Measurements from ENCODE around the gene ACER2.

The ACER2 gene

DNA sequence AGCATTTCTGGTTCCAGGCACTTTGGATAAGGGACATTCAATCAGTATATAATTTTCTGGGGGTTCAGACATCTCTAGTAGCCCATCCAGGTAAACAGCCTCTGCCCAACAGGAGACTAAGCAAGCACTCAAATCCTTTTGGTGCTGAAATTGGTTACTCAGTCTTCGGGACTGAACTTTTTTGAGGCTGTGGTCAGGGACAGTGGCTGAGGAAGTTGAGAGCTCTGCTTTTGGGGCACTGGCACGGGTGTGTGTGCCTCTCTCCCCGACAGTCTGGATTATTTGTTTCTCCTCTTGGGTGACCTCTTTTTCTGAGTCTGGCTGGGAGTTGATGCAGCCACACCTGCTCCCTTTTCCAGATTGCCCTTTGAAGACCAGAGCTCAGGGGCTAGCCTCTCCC, 47.6 kb downstream of the ACER2 start:
- DNase-seq (ENCODE audit: low read depth), result no peak

DNA sequence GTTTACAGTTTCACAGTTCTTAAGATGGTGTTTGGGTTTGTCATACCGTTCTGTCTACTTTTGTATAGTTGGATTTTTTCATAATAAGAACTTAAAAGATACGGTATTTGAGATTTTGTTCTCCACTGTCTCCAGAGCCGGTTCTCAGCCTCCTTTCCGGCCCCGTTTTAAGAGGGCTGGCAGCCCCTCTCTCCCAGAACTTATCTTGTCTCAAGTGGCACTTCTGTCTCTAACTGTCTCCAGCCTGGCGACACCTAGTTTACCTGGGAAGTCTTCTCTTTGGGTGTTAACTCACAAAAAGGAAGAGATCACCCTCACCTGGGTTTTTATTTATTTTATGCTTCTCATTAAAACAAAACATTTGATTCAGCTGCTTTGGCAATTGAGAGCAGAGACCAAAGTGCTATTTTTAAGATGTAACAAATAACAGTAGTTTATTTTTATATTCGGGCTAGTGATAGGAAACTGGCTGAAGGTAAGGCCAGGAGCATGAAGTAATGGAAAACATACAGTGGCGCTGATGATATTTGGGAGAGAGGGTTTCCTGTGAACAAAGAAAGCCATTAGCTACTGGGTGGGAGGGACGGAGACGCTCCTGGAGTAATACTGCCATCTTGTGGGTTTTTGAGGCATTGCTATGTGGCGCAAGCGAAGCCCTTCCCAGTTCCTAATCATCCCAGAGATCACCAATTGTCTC, 48.3 kb downstream of the ACER2 start:
- peak; percentile 27 for DNase-seq (ENCODE audit: low read depth)

DNA sequence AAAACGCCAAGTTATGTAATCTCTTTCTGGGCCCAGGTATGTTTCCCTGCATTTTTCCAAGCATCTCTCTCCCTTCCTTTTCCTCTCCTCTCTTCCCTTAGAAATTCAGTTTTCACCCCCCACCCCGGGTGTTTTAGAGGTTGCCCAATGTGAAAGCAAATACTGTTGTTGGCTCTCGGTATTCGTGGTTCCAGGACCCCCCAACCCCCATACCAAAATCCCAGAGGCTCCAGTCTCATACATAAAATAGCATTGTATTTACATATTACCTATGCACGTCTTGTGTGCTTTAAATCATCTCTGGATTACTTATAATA, 48.8 kb downstream of the ACER2 start:
- DNase-seq (ENCODE audit: low read depth), result no peak

DNA sequence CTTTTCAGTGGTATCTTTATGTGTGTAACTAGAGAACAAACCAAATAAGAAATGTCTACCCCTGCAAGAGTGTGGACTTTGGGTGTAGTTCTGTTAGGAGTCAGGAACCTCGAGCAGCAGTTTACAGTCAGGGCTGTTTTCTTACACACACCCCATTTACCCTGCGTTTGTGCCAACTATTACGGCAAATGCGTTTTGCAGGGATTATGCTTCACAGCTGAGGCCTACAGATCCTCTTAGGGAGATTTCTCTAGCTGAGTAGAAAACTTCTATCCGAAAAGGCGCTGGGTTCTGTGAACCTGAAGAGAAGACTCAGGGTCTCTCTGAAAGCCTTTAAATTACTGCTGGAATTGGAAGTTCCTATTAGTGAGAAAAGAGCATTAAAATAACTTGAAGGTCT, 51.4 kb downstream of the ACER2 start:
- DNase-seq (ENCODE audit: low read depth), result no peak

DNA sequence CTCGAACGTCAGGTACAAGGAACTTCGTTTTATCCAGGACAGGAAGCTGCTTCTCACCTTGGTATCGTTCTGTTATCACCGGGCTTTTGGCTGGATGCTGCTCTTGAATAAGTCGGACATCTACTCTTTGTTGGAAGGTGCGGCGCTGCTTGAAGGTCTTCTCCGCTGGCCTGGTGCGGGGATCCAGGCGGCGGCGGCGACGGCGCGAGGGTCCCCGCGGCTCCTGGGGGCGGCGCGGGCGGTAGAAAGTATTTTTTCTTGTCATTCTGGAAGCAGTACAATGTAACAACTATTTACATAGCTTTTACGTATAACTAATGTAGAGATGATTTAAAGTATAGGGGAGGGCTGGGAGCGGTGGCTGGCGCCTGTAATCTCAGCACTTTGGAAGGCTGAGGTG, 52.3 kb downstream of the ACER2 start:
- no peak for DNase-seq (ENCODE audit: low read depth)

DNA sequence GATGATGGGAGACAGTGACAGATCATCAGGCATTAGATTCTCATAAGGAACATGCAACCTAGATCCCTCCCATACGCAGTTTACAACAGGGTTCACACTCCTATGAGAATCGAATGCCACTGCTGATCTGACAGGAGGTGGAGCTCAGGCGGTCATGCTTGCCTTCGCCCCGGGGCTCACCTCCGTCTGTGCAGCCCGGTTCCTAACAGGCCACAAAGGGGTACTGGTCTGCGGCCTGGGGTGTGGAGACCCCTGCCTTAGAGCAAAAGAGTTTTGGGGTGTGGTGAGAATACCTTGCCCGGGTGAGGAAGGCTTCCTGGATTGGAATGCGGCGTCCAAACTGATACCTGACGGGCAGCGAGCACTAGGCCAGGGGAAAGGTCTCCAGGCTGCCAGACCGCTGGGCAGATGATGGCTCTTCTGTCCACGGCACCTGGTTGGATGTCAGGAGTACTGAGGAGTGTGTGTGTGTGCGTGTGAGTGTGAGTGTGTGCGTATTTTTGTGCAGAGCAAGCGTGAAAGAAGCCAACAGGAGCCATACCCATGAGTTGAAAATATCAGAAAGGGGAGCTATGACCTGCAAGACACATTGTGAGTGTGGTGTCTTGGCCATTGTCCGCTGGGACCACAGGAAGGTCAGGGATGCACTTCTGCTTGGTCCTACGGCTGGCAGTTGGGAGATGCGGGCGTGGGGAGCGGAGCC, 55.4 kb downstream of the ACER2 start:
- DNase-seq (ENCODE audit: low read depth), result no peak

DNA sequence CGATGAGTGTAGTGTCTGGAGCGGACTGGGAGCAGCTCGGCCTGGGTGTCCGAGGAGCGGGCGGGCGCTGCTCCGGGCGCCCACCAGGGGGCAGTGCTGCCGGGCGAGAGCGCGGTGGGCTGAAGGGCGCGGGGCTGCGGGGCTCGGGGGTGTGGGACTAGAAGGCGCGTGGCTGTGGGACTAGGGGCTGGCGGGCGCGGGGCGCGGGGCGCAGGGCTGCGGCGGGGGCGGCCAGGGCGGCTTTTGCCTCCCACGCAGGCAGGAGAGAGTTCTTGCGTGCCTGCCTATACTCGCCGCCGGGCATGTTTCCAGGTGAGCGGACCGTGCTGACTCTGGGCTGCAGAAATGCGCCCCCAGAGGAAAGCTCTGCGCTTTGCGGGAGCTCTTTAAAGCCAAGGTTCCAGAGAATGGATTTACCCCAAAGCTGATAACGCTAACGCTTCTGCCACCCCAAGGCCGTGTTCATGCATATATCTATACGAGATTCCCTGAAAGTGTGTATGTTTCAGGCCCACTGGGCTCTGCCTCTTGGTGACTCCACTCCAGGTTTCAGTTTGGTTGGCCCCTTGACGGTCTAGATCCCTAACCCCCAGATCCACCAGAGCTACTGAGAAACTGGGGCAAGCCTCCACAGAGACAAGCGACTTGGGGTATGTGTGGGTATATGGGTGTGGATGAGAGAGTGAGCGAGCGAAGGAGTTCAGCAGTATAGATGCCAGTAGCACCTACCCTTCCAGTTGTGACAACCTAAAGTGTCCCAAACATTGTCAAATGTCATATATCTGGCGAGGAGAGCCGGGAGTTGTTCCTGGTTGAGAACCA, 56.2 kb downstream of the ACER2 start:
- DNase-seq (ENCODE audit: low read depth), result peak; percentile 52

DNA sequence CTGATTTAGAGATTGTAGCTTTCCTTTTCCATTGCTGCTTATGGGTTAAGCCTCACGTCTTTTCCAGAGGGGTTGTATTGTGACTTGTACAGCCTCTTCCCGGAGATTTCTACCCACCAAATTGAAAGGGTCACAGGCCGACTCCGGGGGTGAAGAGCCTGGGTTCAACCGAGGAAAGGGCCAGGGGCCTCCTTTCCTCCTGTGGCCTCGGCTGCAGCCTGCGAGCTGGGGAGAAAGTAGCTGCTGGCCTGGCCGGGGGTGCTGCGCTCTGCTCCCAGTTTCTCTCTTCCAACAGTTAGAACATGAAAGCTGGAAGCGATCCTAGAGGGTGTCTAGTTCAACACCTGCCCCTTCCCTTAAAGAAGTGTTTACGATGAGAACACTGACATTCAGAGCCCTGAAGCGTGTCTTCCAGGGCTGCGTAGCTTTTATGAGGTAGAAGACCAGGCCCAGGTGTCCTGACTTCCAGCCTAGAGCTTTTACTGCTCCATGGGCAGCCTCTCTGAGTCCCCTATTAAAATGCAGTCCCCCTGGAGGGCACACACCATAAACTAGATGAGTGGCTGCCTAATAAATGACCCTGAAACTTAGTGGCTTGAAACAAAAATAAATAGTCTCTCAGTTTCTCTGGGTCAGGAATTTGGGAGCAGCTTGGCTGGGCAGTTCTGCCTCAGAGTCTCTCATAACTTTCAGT, 56.9 kb downstream of the ACER2 start:
- DNase-seq (ENCODE audit: low read depth), result no peak

DNA sequence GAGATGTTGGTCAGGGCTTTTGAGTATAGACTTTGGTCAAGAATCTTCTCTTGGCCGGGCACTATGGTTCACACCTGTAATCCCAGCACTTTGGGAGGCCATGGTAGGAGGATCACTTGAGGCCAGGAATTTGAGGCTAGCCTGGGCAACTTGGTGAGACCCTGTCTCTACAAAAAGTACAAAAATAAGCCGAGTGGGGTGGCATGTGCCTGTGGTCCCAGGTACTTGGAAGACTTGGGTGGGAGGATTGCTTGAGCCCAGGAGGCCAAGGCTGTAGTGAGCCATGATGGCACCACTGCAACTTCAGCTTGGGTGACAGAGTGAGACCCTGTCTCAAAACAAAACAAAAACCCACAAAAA, 57.5 kb downstream of the ACER2 start:
- no peak for DNase-seq (ENCODE audit: low read depth)

DNA sequence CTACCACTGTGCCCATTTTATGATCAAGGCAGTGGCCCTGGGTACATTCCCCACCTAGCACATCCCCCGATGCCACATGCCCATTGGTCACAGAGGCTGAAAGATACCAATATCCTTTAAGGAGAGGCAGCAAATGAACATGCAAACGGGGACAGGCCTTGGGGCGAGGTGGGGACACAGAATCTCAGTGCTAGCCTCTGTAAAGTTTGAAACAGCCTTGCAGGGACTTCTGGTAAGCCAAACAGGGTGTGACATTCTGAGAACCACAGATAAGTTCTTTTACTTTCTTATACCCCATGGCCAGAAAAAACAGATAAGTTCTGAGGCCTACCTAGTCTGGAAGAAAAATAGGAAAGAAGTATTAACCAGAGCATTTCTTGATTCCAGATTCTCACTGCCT, 60.5 kb downstream of the ACER2 start:
- DNase-seq (ENCODE audit: low read depth), result no peak

DNA sequence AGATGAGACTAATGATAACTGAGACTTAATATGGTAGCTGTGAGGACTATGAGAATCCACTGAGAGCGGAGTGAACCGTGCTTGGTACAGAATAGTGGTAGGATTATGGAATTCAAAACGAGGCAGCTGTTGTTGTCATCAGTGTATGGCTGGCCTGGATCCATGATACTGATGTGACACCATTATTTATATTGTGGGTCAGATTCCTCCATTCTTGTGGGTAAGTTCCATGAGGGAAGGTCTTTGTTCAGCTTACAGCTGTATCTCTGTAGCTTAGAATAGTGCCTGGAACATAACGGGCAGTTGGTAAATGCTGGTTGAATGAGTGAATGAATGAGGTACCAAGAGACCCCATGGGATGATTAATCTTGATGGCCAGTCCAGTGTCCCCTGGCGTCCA, 61.8 kb downstream of the ACER2 start:
- no peak for DNase-seq (ENCODE audit: low read depth)

DNA sequence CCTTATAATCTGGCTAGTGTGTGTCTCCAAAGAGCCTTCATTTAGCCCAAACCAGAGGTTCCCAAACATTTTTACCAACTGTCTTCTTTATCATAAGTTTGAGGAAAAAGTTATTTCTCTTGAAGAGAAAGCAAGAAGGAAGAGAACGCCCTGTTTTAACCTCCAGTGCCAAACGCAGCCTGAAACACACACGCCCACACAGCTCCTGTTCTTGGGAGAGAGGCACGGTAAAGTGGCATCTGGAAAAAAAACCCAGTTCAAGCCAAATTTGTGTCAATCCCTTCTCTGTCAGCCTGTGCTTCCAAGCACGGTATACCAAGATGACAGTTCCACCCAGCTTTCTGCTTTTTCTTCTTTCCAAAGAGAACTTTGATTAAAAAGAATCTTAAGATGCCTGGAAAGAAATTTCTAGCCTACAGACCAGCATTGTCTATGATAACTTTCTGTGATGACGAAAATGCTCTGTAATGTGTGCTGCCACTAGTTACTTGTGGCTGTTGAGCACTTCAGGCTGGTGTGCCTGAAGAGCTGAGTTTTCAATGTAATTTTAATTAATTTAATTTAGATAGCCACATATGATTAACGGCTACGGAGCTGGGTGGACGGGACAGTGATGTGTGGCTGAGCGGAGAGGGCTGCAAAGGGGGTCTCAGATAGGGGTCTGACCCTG, 62.3 kb downstream of the ACER2 start:
- DNase-seq (ENCODE audit: low read depth), result no peak

DNA sequence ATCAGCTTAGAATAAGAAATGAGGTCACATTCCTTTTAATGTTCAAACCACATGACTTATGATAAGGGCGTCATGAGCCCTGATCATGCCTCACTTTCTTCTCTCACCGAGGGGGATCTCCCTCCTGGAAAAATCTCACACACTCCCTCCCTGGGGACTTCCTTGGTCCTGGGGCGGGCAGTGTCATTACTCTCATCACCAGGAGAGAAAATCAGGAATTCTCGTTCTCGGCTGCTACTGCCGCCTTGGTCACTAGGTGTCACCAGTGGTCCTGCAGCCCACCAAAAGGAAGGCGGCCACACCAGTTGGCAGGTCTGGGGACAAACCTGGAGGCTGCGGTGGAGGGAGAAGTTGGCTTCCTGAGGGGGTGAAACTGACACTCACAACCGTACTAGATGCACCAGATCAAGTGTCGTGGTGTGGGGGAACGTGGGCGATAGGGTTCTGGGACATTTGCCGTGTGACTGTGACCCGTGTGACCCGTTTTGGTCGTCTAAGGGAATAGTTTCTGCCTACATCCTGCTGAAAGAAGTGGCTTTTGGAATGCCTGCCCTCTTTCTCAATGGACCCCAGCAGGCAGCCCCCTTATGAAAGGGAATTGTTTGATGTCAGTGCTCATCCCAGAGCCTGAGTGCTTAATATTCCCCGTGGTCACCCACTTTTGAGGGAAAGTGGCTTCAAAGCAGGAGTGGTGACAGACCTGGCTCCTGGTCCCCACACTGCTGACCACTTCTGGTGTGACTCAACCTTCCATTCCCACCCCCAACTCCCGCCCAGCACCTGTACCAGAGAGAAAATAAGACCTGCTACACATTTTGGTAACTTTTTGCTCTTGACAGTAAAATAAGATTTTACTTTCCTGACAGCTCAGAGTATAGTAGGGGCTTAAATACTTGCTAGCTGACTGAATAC, 63.2 kb downstream of the ACER2 start:
- peak; percentile 19 for DNase-seq (ENCODE audit: low read depth)

DNA sequence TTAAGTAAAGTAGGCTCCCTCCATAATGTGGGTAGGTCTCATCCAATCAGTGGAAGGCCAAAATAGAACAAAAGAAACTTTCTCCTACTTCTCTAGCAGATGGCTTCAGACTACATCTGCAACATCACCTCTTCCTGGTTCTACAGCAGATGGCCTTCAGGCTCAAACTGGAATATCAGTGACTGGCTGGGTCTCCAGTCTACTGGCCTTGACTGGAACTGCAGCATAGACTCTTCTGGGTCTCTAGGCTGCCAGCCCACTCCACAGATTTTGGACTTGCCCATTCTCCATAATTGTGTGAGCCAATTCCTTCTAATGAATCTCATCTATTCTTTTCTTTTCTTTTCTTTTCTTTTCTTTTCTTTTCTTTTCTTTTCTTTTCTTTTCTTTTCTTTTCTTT, 64.8 kb downstream of the ACER2 start:
- no peak for DNase-seq (ENCODE audit: low read depth)

DNA sequence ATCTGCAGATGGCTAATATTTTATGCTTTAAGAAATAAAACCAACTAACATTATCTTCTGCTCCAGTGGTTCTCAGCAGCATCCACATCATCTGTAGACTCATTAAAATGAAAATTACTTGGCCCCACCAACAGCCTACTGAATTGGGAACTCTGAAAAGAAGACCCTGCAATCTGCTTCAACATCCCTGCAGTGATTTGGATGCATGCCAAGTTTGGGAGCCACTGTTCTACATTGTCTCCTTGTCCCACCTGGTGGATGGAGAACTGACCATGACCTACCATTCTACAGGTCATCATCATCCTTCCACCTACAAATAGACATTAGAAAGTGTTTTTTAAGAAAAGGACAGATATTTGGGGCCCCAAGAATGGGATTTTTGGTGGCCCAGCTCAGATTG, 71.1 kb downstream of the ACER2 start:
- no peak for DNase-seq (ENCODE audit: low read depth)

DNA sequence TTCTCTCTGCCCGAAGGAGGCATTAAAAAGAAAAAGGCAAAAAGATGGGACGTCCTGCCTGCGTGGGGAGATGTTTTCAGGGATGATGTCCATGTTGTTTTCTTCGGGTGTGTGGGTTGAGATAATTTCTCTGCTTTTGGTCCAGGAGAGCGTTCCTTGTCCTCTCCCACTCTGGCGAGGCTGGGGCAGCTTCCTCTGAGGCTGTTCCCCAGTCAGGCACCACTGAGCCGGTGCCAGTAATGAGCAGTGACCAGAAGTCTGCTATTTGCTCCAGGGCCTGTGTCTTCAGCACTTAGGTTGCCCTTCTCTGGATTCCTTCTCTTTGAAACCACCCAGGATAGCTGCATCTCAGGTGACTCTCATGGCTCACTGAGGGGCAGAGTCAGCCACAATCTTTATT, 71.5 kb downstream of the ACER2 start:
- DNase-seq (ENCODE audit: low read depth), result no peak

DNA sequence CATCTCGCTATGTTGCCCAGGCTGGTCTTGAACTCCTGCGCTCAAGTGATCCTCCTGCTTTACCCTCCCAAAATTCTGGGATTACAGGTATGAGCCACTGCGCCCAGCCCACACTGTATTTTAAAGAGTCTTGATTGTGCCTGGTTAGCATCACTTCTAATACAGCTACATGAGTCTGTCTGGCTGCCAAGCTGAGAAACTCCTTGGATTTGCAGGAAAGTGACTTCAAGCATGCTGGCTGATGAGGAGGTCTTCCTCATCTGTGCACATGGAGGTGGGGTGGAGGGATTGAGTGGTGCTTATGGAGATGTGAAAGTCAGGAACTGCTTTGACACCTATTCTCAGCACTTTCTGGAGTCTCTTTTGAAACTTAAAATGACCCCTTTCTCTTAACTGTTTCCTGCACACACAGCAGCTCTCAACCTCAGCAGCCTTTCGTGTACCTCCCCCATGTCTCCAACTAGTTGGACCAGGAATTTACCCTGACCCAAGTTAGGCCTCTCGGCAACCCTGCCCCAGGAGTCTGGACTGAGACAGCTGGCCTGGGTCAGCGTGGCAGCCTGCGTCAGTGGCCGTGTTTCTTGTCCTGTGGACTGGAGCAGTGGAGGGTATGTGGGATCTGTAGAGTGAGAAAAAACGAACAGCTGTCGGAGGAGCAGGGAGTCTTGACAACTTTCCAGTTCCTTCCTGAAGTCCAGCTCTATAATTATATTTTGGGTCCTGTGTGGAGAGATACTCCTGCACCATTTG, 72.5 kb downstream of the ACER2 start:
- no peak for DNase-seq (ENCODE audit: low read depth)

DNA sequence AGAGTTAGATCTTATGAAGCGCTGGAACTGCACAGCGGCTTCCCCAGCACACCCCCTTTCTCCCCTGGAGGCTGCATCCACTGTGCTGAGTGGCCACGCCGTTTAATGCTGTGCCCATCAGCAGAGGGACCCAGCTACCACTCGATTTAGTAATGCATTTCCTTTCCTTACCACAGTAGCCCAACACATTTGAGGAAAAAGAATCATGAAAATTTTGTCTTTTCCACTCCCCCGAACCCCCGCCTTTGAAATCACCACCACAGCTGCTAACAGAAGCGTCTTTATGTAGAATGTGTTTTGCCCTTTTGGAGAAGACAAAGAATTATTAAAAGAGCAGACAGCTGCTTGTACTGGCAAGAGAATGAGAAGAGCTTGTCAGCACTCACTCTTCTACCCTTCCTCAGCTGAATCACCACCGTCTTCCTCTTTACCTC, 73.2 kb downstream of the ACER2 start:
- no peak for DNase-seq (ENCODE audit: low read depth)

DNA sequence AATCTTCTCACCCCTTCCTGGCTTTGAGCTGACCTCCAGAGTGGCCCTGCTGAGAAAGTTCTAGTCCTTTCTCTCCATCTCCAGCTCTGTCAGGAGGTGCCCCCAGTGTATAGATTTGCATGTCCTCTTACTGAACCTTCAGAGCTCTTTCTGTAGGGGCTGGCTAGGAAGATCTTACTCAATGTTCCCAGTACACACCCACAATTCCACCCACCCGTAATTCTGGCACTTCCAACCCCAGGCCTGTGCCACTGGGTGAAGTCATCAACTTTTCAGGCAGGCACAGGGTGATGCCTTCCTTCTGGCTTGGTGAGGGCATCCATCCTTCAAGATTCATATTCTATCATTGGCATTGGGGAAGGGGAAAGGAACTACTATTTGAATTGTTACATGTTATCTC, 75.9 kb downstream of the ACER2 start:
- DNase-seq (ENCODE audit: low read depth), result no peak

DNA sequence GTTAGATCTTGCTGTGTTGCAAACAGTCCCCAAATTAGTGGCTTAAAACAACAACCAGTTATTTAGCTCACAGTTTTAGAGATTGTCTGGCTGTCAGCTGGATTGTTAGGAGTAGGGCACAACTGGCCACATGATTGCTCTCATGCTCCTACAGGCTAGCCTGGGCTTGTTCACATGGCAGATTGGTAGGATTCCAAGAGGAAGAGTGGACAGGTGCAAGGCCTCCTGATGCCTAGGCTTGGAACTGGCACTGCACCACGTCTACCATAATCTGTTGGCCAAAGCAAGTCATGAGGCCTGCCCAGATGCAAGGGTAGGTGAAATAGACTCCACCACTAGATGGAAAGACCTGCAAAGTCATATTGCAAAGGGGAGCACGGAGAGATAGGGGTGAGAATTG, 76.4 kb downstream of the ACER2 start:
- no peak for DNase-seq (ENCODE audit: low read depth)

Measured in activated T-cell treated with anti-CD3 and anti-CD28 coated beads for 1 hour (primary cell).